DMS153 (cell line): ENCODE results near the gene PLCB3.

Experiments
- DNase-seq: peaks from one replicate; lab custom pipeline; 2025; lab: John Stamatoyannopoulos, UW

The PLCB3 gene

DNA sequence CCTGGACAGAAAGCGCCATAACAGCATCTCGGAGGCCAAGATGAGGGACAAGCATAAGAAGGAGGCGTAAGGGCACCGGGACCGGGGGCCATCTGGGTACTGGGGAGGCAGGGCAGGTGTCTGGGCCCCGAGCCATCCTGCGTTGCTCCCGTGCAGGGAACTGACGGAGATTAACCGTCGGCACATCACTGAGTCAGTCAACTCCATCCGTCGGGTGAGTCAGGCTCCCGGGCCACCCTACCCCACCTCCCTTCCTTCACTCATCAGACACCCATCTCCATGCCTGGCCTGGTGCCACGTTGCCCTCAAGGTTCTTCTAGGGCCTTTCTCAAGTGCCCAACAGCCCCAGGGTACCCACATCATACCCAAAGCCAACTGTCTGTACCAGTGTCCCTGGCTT, 15.0 kb downstream of the PLCB3 start:
- DNase-seq, result no peak

DNA sequence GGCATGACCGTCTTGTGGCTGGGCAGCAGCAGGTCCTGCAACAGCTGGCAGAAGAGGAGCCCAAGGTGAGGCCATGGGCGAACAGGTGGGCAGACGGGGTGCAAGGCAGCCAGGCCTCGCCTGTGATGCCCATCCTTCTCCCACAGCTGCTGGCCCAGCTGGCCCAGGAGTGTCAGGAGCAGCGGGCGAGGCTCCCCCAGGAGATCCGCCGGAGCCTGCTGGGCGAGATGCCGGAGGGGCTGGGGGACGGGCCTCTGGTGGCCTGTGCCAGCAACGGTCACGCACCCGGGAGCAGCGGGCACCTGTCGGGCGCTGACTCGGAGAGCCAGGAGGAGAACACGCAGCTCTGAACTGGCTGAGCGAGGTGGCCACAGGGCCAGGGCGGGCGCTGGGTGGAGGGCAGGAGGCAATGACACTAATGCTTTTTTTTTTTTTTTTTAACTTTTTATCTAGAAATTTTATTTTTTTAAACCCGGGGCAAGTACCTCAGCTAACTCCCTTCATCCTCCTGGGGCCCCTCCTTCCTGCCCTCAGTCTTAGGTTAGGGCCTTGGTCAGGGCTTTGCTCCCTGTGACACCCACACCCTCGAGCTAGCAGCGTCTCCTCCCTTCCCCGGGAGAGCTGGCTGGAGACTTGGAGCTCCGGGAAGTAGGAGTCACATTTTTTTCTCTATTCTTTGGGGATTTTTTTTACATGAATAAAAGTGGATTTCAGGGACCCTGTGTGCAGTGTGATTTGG, 16.0 kb downstream of the PLCB3 start:
- no peak for DNase-seq

DNA sequence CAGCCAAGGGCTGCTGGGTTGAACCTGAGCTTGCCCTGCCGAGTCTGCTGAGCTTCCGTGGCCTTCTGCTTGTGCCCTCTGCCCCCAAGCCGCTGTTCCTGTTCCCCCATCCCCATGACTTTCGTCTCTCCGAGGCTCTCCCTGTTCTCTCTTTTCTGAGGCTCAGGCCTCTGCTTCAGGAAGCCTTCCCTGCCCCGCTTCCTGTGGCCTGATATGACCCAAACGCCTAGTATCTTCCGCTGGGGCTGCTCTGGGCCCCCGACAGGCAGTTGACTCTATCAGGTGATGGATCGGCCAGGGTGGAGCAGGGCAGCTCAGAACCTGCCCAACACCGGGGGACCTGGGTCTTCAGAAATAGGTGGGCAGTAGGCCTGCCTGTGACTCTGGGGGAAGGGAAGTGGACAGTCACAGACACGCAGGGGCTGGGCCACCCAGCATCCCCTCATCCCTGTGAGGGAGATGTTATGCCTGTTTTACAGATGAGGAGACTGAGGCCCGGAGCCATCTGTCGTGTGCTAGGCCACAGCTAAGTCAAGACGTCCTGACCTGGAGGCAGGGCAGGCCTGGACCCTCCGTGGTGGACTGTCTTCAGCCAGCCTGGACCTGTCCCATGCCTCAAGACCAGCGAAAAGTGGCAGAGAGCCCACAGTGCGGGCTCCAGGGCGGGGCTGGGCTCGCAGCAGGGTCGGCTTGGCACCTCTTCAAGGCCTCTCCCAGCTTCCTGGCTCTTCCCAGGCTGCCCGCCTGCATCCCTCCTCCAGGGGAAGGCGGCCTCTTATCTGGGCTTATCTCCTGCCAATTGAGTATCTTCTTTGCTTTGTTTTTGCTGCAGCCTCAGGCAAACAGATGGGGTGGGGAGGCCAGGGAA, 16.9 kb downstream of the PLCB3 start:
- DNase-seq, result no peak

DNA sequence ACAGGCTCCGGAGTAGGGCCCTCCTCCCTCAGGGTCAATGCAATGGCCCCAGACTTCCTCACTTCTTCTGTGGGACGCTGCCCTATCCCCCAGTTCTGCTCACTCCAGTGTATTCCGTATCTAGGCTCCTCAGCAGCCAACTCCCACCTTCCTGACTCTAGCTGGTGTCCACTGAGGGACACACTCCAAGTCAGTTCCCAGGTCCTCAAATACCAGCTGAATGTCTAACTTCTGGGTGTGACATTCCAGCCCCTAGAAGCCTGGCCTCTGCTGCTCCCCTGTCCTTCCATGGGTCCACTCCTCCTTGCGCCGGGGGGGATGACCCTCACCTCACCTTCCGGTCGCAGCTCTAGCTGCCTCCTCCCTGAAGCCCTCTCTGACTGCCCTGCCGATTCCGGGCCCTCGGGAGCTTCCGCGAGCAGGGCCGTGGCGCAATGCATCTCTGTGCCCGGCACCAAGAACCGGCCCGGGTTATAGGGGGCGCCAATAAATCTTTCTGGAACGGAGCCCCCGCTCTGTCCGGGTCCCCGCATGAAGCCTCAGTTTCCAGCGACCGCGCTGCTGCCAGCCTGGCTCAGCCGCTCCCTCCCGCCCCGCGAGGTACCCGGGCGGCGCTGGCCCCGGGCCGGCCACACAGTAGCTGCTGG, 17.7 kb downstream of the PLCB3 start:
- DNase-seq, result no peak

DNA sequence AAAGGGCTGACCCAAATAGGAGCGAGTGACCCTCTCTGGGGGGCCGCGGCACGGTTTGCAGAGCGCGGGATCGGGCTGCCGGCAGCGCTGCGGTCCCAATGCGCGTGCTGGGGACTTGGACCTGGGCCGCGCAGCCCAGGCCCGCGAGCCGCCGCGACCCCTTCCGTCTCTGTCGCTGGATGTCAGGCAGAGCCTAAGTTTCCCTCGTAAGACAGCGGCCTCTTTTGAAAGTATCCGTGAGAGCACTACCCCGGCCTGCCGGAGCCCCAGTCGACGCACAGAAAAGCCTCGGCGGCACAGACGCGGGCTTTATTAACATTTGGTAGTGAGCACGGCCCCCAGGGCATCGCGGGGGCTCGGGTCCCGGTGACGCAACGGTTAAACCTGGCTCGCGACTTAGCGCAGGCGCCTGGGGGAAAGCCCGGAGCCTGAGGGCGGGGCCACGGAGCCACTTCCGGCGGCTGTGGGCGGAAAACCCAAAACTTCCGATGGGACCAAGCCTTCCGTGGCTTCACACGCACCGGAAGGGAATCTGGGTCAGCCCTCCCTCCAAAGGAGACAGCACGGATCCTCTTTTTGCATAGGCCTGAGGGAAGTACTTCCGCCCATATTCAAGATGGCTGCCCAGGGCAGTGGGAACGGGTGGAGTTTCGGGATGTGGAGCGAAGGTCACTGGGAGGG, 18.4 kb downstream of the PLCB3 start:
- DNase-seq, result peak; percentile 99

DNA sequence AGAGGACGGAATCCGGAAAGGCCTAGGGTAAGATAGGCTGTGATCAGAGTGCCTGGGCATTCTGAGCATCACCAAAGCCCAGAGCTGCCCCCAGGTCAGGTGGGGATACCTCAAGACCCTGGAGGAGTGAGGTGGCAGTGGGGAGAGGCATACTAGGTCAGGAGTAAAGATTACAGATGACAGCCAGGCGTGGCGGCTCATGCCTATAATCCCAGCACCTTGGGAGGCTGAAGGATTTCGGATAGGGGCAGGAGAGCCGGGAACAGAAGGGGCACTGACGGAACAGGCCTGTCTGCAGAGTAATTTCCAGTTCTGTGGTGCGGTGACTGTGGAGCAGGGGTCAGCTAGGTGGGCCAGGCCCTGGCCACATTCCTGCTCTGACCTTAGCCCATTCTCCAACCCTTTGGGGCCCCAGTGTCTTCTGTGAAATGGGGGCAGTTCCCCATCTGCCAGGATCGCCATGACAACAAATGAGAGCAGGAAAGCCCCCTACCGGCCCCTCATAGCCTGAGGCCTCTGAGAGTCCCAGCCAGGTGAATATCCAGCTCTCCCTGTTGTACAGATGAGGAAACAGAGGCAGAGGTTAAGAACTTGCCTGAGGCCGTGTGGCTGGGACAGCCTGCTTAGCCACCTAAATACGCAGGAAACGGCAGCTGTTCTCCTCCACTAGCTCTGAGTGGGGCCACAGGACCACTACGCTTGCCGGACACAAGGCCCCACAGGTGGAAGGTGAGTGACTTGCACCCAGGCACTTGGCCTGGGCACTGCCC, 23.9 kb downstream of the PLCB3 start:
- no peak for DNase-seq

DNA sequence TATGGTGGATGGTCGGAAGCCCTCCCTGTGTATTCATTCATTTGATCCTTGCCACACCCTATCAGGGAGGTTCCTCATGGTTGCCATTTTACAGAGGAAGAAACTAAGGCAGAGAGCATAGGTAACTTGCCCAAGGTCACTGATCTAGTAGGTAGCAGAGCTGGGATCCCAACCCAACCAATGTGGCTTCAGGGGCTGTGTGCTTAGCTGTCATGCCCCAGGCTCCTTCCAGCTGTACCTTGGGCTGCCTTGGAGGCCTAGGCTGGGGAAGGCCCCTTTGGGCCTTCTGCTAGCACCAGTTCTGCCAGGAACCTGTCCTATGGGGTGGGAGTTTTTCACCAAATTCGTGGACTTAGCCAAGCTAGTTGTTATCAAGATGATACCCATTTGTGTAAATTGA, 24.5 kb downstream of the PLCB3 start:
- no peak for DNase-seq

DNA sequence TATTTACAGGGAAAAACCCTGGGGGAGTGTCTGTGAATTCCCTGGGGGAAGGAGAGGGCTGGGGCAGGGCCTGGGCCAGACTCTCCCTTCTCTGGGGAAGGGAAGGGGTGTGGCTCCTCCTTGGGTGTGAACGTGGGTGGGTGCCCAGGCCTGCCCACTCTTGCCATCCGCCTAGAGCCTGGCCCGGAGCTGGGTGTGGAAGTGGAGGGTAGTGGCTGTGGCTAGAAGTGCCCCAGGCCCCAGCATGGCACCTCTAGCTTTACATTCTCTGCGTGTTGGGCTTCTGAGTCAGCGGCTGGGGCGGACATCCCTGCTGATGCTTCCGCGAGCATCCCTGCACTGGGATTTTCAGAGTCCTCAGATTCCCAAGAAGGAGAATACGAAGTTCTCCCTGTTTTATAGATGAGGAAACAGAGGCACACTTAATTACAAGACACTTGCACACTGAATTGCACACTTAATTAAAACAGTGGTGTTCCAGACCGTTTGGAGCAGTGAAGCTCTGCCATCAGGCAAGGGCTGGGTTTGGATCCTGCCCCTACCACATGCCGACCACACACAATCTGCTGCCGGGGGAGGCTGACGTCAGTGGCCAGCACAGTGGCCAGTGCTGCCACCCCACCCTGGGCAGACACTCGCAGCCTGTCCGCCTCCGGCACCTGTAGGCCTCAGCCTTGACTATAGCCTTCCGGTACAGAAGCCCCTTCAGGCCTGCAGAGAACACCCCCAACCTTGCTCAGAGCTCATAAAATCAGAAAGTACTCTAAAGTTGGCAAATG, 25.5 kb downstream of the PLCB3 start:
- DNase-seq, result no peak

DNA sequence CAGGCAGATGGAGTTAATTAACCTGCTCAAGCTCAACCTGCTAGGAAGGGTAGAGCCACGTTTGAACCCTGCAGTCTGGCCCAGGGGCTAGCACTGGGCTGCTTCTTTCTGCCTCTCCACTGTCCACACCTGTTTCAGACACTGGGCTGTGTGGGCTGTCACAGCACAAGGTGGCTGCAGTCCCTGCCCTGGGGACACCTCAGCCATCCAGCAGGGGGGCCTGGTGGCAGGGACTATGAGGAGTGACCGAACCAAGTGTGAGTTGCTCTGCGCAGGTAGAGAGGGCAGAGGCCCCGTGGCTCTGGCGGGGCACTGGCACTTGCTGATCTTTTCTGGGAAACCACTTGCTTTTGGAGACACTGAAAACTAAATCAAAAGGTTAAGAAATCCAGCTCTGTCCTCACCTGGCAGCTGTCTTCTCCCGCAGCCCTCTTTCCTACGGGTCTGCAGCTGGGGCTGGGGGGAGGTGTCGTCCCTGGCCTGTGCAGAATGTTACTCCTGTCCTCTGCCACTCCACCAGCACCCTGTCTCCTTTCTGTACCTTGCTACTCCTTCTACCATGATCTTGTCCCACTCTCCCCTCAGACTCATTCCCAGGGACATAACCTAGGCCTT, 27.4 kb downstream of the PLCB3 start:
- DNase-seq, result no peak

DNA sequence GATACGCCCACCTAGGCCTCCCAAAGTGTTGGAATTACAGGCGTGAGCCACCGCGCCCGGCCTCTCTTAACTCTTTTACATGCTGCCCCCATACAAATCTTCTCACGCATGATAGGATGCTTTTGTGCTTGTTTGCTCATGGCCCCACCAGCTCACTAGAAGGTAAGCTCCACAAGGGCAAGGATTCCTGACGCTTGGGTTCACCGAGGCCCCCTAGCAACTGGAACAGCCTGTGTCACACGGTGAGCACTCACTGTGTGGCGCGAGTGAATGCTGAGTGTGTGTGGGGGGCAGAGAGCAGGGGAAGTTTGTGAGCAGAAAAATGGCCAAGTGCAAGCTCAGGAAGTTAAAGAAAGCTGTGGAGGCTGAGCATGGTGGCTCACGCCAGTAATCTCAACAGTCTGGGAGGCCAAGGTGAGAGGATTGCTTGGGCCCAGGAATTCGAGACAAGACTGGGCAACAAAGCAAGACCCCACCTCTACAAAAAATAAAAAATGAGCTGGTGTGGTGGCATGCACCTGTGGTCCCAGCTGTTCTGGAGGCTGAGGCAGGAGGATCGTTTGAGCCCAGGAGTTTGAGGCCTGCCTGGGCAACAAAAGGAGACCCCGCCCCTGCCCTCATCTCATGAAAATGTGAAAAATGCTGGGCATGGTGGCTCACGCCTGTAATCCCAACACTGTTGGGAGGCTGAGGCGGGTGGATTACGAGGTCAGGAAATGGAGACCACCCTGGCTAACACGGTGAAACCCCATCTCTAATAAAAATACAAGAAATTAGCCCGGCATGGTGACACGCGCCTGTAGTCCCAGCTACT, 30.8 kb downstream of the PLCB3 start:
- no peak for DNase-seq

DNA sequence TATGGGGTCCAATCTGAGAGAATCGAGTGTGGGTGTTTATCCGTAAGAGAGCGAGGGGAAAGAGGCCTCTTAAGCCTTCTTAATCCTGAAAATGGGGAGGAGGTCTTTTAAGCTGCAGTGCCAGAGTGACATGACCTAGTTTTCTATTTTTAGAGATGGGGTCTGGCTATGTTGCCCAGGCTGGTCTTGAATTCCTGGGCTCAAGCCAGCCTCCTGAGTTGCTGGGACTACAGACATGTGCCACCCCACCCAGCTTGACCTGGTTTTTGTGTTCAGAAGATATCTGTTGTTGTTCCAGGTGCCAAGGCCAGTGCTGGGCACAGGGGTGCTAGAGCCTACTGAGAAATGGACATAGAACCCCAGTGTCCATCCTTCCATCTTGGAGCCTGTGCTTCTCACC, 31.8 kb downstream of the PLCB3 start:
- DNase-seq, result no peak

DNA sequence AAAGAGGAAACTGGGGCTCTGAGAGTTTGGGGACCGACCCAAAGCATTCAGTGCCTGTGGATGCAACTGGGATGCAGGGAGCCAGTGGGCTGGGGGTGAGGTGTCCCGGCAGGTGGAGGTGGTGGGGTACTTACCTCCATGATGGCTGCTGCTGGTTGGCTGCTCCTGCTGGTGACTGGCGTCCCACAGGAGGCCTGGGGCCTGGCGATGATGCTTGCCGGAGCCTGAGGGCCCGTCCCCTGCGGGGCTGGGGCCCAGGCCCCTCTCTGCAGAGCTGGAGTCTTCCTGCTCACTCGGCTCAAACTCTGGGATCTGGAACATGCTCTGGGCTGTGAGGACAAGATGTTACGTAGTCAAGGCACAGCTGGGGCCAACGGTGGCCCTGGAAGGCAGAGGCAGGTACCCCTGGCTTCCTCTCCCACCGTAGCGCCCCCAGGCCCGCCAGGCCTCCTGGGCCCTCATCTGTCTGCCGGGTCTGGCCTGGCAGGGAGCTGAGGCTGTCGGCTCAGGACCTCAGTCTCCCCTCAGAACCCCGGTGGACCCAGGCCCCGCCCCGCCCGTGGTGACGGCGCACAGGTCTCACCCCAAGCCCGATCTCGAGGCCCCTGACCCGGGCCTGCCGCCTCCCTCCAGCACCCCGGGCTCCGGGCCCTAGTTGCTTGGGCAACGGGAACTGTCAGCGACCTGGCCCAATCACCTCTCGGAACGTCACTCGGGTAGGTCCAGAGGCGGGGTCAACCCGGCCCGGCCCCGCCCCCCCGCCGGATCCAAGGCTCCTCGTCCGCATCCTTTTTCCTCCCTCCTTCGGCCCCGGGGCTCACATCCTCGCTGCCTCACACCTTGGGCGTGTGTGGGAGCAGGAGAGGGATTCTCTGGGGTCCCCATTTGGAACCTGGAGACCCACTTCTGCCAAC, 33.0 kb downstream of the PLCB3 start, which contains the start of gene BAD:
Gene BAD, minus strand, starts transcription at position 618 of the 914 bp plus-strand sequence. Its CDS starts 297 bp downstream, at position 321.
- DNase-seq, result peak; percentile 82

DNA sequence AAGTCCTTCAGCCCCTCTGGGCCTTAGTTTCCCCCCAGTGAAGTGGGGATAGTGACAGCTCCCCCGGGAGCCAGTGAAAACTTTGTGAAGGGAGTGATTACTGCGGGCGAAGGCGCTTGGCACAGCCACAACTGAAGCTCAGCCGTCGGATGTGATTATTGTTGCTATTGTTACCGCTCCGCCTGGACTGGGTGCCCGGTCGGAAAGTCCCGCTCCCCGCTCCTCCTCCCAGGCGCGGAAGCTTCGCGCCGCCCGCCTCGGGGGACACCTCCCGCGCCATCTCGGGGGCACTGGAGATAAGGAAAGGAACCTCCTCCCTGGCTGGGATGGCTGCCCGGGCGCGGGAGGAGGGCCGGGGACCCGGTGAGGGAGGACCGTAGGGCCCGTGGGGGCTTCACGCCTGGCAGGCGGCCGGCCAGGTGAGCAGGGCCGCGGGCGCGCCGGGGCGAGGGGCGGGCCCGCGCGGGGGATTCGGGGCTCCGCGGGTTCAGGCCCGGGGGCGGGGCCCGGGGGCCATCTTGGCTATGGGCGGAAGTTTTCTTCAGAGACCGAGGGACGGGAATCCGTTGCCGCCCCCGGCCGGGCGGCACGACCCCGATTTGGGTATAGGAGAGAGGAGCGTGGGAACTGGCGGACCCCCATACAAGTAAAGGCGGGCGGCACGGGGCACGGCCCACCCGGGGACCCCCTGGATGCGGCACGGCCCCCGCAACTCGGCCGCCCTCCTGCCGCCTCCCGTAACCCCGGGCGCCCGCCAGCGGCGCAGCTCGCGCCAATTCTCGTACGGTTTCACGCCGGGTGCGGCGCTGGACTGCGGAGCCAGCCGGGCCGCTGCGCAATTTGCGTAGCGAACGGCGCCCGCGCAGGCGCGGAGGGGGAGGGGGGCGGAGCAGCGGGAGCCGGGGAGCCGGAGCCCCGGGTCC, 33.9 kb downstream of the PLCB3 start, which contains the start of gene GPR137:
Gene GPR137, plus strand, starts transcription at position 887 of the 923 bp plus-strand sequence. CDS start 677 bp downstream, outside the sequence.
- peak; percentile 26 for DNase-seq

DNA sequence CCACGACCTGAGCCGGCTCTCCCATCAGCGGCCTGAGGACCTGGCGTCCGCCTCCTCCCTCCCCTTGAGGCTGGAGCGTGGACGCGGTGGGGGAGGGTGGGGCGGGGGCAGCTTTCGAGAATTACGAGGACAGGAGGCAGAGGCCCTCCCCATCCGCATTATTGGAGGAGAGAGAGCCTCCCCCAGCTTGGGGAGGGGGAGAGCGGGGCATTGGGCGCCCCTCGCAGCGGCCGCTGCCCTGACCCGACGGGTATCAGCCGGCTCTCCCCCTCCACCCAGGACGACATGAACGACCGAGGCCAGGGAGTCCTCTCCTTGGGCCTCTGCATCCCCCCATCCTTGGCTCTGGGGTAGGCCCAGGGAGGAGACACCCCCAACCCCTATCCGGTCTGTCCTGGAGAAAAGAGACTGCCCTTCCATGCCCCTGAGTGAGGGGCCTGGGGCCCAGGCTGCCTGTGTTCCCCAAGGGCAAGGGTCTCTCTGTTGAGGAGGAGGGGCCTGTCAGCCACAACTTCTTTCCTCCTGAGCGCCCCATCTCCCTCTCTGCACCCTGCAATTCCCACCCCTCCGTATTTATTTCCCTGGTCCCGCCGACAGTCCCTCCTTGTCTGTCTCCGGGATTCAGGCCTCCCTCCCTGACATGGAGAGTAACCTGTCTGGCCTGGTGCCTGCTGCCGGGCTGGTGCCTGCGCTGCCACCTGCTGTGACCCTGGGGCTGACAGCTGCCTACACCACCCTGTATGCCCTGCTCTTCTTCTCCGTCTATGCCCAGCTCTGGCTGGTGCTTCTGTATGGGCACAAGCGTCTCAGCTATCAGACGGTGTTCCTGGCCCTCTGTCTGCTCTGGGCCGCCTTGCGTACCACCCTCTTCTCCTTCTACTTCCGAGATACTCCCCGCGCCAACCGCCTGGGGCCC, 34.8 kb downstream of the PLCB3 start:
- DNase-seq, result peak; percentile 13

DNA sequence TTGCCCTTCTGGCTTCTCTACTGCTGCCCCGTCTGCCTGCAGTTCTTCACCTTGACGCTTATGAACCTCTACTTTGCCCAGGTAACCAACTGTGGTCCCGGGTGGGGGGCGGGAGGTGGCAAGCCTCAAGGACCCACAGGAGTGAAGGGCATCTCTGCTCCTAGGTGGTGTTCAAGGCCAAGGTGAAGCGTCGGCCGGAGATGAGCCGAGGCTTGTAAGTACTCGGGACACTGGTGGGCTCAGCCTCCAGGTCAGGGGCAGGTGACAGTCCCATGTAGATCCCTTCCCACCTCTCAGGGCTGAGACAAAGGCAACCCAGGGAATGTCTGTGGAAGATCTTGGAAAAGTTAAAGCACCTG, 35.5 kb downstream of the PLCB3 start:
- DNase-seq, result no peak
